AG20443 (cell line): Measurements from ENCODE around the gene PLEKHH1.

ENCODE experiments used
- DNase-seq: peaks from one replicate; pipeline ENCODE4 v3.0.0; 2012; ENCODE audit warnings: low spot score, mixed read lengths

The PLEKHH1 gene

GRCh38 chr14:67567654-67568053 is 34.6 kb downstream of the PLEKHH1 start:
- DNase-seq, result no peak

DNA sequence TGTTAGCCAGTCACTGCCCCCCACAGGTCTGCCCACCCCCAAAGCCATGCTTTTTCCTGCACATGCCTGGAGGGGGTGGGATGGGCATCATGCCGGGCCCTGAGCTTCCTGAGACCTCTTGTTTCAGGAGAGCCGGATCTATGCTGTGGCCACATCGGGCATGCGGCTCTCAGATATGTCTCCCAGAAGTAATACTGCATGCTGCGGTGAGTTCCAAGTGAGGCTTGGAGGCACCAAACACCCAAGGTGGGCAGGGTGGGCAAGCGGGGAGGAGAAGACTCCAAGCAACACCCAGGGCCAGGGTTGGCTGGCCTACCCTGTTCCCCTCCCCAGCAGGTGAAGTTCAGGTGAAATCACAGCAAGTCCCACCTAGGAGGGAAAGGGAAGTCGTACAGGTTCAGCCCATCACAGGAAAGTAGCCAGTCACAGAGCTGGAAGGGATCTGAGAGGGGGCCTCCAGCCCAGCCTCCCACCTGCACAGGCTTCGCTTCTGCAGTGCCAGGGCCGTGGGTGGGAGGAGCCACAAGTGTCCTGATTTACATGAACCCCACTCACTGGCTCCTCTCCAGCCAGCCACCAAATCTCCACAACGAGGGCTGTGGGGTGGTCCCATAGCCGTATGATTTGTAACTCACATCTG is 36.0 kb downstream of the PLEKHH1 start:
- no peak for DNase-seq

GRCh38 chr14:67569651-67570290 is 36.7 kb downstream of the PLEKHH1 start:
- no peak for DNase-seq

DNA sequence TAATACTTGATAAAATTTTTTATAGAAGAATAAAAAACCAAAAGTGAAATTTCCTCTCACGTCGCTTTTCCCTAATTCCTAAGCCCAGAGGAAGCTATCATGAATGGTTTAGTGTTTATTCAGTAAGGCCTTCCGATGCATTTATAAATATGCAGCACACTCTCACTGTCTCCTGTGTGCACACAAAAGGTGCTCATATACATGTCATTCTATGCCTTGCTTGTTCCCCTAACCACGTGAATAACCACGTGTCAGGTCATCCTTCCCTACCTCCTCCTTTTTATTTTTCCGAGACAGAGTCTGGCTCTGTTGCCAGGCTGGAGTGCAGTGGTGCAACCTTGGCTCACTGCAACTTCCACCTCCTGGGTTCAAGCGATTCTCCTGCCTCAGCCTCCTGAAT is 37.4 kb downstream of the PLEKHH1 start:
- no peak for DNase-seq

DNA sequence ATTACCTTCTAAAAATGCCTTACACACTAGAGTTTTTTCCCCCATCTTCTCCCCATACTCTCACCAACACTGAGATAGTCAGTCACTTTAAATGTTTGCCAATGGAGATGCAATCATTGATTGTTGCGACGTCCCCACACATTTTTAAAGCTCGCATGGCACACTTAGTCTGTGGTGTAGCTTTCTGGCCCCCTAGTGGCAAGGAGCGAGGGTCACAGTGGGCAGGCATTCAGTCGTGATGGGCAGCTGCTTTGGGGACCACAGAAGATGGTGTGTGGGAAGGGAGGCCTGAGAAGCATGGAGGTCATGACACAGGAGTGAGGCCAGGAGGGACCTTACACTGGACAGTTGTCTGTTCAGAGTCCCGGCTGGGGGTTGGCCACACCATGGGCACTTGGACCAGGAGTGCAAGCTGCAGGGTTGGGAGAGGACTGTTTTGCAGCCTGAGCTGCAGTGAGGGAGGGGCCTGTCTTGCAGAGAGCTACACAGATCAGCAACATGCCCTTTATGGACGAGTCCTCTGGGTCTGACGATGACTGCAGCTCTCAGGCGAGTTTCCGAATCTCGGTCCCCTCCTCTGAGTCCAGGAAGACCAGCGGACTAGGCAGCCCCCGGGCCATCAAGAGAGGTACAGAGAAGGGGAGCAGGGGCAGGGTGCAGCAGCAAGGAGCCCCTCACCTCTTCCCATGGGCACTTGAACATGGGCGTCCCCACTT is 38.3 kb downstream of the PLEKHH1 start:
- peak; percentile 85 for DNase-seq

- no peak for DNase-seq
Observed at GRCh38 chr14:67571991-67572323, 38.9 kb downstream of the PLEKHH1 start.

DNA sequence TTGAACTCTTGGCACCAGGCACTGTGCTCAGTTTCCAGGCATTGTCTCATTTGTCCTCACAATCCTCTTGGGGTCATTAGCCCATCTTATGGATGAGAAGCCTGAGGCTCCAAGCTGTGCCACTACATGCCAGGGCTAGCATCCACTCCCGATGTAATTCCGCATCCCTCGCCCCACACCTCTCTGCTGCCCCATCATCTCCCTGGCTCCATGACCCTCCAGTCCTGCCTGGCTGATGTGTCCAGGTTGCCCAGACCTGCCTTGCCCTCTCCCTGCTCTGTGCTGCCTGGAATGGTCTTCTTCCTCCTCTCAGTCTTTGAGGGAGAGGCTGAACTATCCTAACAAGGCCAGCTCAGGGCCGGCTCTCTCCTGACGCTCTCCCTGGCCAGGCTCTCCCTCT is 39.5 kb downstream of the PLEKHH1 start:
- DNase-seq, result no peak

GRCh38 chr14:67573228-67574010 is 40.3 kb downstream of the PLEKHH1 start:
- DNase-seq, result no peak

DNA sequence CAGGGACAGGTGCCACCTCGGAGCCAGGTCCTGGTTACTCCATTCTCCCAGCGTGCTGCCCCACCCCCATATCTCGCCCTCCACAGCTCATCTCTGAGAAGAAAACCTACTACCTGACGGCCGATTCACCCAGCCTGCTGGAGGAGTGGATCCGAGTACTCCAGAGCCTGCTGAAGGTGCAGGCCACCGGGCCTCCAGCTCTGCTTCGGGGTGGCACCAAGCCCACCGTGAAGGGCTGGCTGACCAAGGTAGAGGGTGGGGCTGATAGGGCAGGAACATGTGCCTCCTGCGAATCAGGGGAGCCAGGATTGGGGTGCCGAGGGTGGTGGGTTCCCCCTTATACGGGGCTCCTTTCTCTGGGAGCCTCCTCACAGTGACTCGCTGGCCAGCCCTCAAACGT is 41.1 kb downstream of the PLEKHH1 start:
- DNase-seq, result no peak

- no peak for DNase-seq
Observed at GRCh38 chr14:67574806-67575205, 41.7 kb downstream of the PLEKHH1 start.

DNA sequence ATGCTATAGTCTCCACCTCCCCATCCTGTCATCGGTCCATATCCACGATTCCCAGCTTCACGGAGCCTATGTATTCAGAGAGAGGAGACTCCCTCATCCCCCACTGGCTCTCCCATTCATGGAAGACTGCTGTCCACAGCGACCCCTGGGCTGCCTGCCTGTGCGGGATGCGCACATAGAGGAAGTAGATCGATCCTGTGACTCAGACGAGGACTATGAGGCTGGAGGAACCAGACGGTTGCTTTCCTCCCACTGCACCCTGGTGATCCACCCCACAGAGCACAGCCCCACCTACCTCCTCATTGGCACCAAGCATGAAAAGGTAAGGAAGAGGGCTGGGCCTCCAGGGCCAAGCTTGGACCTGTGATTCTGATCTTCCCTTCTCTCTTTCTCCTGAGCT is 42.6 kb downstream of the PLEKHH1 start:
- DNase-seq, result no peak

DNA sequence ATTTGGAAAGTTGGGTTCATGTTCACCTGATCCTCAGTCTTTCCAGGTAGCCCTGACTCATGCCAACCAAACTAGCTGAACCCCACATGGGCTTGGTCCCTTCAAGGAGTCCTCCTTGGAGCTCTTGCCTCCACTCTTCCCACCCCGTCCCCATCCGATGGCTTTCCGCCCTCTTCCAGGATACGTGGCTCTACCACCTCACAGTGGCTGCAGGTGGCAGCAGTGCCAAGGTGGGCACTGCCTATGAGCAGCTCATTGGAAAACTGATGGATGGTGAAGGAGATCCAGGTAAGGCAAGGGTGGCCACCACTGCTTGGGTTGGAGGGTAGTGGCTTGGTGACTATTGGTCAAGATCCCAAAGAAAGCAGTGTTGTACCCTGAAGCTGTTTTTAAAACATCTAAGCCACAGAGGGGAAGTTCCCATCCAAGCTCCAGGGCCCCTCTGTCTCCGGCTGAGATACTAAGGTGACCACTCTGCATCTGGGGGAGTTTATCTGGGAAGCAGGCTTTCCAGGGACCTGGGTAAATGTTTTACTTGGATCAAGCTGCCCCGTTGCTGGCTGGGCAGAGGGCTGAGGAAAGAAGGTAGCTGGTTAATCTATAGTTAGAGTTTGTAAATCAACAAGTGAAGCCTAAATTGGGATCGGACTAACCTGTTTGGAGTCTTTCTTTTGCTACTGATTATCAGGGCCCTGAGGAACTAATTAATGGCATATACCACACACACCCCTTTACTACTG is 43.3 kb downstream of the PLEKHH1 start:
- no peak for DNase-seq

DNA sequence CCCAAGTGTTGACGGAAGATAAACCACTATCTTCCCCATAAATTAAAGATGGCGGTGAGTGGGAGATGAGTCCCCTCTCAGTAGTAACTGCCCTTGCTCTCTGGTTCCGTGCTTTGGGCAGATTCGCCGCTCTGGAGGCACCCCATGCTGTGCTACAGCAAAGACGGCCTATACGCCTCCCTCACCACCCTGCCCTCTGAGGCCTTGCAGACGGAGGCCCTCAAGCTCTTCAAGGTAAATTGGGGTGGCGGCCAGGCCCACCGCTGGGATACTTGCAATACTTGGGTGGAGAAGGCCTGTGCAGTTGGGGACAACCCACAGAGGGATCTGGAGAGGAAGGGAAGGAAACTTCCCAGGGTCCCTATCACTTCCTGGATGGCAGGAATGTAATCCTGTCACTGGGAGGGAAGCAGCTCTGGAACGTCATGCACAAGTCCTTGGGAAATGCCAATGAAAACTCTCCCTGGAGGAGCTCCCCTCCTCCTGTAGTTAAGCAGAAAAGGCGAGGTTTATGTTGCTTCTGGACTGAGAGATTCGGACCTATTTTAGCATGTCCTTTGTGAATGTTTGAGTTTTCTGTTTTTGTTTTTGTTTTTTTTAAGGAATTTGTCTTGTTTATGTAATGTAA is 44.2 kb downstream of the PLEKHH1 start:
- no peak for DNase-seq

DNA sequence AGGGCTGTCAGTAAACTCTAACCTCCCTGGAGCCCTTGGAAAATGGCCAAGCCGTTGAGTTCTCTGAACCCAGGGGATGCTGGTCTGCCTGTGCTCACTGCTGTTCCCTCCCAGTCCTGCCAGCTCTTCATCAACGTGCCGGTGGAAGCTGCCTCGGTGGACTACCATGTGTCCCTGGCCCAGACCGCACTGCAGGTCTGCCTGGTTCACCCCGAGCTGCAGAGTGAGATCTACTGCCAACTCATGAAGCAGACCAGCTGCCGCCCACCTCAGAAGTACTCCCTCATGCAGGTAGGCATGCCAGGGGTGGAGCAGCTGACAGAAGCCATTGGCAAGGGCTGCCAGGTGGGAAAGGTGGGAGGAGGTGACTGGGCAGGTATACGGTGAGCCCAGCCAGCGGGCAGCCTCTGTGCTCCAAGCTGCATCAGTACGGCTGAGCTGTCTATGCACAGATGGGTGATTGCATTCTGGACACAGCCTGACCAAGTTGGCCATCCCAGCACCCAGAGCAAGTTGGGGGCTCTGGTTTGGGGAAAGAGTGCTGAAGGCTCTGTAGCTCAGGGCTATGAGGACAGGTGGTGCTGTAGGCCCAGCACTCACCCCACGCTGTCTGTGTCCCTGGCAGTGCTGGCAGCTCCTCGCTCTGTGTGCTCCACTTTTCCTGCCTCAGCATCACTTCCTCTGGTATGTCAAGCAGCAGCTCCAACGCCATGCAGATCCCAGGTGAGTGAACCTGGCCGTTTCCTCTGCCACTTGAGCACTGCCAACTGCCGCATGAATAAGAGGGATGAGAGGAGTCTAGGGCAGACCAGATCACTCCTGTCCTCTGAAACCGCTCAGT is 45.0 kb downstream of the PLEKHH1 start:
- DNase-seq, result no peak

DNA sequence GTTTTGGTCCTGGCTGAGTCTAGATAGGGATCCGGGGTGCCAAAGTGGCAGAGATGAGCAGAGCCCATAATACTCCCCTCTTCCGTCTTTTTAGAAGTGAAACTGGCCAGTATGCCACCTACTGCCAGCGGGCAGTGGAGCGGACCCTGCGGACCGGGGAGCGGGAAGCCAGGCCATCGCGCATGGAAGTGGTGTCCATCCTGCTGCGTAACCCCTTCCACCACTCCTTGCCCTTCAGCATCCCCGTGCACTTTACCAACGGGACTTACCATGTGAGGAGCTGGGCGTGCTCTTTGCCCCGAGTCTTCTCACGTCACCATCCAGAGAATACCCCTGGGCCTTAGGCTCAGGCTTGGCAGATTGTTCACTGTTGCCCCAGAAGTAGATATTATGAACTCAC is 46.0 kb downstream of the PLEKHH1 start:
- DNase-seq, result no peak

- no peak for DNase-seq
Observed at GRCh38 chr14:67579636-67580035, 46.5 kb downstream of the PLEKHH1 start.

DNA sequence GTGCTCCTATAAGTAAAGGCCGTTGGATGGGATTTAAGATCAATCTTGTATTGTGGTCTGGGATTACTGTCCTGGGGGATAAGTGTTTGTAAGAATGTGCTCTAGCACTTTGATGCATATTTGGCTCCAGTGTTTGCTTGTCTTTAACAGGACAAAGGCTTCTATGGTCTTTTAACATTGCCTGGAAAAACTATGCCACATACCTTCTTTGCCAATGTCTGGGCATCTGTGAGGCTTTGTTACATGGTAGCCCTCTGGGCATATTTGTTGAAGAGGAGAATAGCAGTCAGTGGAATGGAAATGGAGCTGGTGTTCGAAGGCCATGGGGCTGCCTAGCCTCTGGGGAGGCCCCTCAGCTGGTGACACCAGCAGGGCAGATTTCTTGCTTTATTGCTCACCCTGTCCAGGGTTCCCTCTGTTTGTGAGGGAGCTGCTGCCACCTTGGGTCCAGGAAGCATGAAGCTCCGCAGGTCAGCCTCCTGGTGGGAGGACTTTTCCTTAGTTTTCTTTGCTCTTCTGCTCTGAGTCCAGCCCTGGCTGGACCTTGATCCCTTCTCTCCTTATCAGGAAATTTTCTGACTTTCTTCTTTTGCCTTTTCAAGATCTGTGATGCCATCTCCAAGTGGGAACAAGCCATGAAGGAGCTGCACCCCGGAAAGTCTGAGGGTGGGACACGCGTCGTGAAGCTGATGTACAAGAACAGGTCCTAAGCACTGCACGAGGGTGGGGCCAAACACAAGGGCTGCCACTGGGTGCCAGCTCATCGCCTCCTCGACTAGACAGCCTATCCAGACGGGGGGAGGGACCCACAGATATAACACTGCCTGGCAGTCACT is 47.5 kb downstream of the PLEKHH1 start:
- no peak for DNase-seq

DNA sequence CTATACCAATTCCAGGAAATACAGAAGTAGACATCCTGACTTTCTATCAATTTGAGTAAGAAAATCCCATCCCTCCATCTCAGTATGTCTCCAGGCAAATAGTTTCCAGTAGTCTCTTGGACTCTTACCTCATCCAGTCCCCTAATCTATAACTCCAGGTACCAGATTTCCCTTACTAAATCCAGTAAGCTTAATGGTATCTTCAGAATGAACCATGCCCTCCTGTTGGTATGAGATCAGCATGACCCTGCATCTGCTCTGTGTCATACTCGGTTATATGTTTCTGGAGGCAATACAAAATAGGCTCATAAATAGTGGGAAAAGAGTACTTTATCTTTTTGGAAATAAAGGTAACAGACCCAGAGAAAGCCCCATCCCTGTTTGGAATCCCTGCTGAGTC is 48.6 kb downstream of the PLEKHH1 start:
- no peak for DNase-seq

DNA sequence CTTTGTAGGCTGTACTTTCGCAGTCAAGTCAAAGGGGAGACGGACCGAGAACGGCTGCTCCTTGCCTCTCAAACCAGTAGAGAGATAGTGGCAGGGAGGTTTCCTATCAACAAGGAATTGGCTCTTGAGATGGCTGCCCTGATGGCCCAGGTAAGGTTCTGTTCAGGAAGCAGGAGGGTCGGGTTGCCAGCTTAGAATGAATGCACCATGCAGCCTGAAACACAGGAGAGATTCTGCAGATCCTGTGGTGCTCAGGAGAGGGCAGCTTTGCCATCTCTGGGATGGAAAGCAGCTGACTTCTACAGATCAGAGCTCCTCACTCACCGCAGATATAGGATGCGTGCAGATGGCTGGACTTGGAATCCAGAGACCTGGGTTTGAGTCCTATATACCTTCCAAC is 49.0 kb downstream of the PLEKHH1 start:
- no peak for DNase-seq
